Natural killer cell treated with Interleukin-12 subunit alpha and Interleukin-12 subunit beta and Interleukin-15 and Interleukin-18, amount 100 ng/mL, for 72 hours (primary cell): Measurements from ENCODE around the gene TMEM132A. TPM values are rescaled to one million over a fixed set of nuclear protein-coding genes. Genes with fewer than 3 reads are reported as not detected.
A peak's percentile ranks its signal among the peaks of the same experiment; 100 is the strongest.

Experiments
- ATAC-seq, 2 donors: fragments of 150-1000 bp; cut with Tn5 transposase in 1 of 2; sonication (Bioruptor Pico), chemical (Tn5 transposase) in 1 of 2; 2 replicates each; pipeline ENCODE4 v1.10.0; 2021
- DNase-seq: peaks from one replicate; pipeline ENCODE4 v3.0.0; 2022; ENCODE audit warnings: low spot score
- H3K27ac Mint-ChIP-seq, 2 donors: 1 replicate in 1 of 2; 2 replicates in 1 of 2; pipeline ENCODE4 v1.8.0; 2022; ENCODE audit warnings: mixed read lengths in 2 of 2, mild to moderate bottlenecking in 1 of 2, moderate library complexity in 1 of 2
- H3K27me3 Mint-ChIP-seq, 2 donors: 1 replicate in 1 of 2; 2 replicates in 1 of 2; pipeline ENCODE4 v1.8.0; 2022; ENCODE audit warnings: mixed read lengths in 2 of 2
- H3K36me3 Mint-ChIP-seq: one replicate; pipeline ENCODE4 v1.8.0; 2022; ENCODE audit warnings: mixed read lengths
- H3K4me1 Mint-ChIP-seq, 2 donors: 1 replicate in 1 of 2; 2 replicates in 1 of 2; pipeline ENCODE4 v1.8.0; 2022; ENCODE audit warnings: low read depth in 2 of 2, mixed read lengths in 2 of 2, mild to moderate bottlenecking in 1 of 2
- H3K4me3 Mint-ChIP-seq: one replicate; pipeline ENCODE4 v1.8.0; 2022; ENCODE audit warnings: mixed read lengths
- H3K9me3 Mint-ChIP-seq: 2 replicates; pipeline ENCODE4 v1.8.0; 2022; ENCODE audit warnings: mixed read lengths
- total RNA-seq, 2 donors: library from RNA; stranded (reverse); gene quantifications; one replicate each; pipeline ENCODE4 v1.2.3, GENCODE V29; 2022

Gene TMEM132A, protein sequence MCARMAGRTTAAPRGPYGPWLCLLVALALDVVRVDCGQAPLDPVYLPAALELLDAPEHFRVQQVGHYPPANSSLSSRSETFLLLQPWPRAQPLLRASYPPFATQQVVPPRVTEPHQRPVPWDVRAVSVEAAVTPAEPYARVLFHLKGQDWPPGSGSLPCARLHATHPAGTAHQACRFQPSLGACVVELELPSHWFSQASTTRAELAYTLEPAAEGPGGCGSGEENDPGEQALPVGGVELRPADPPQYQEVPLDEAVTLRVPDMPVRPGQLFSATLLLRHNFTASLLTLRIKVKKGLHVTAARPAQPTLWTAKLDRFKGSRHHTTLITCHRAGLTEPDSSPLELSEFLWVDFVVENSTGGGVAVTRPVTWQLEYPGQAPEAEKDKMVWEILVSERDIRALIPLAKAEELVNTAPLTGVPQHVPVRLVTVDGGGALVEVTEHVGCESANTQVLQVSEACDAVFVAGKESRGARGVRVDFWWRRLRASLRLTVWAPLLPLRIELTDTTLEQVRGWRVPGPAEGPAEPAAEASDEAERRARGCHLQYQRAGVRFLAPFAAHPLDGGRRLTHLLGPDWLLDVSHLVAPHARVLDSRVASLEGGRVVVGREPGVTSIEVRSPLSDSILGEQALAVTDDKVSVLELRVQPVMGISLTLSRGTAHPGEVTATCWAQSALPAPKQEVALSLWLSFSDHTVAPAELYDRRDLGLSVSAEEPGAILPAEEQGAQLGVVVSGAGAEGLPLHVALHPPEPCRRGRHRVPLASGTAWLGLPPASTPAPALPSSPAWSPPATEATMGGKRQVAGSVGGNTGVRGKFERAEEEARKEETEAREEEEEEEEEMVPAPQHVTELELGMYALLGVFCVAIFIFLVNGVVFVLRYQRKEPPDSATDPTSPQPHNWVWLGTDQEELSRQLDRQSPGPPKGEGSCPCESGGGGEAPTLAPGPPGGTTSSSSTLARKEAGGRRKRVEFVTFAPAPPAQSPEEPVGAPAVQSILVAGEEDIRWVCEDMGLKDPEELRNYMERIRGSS
- total RNA-seq, result under 1 TPM in 1 of 2 donors, not detected in 1; 0.10 TPM

GRCh38 chr11:60924110-60924905 is at the start of gene TMEM132A:
Gene TMEM132A, plus strand, starts transcription at chr11:60924460. Its CDS starts 174 bp downstream, at chr11:60924634.
- H3K27ac Mint-ChIP-seq, result peak within 1 kb of the TSS in 1 of 2 donors; percentile 65
- H3K4me3 Mint-ChIP-seq, result peak within 1 kb of the TSS; percentile 53
- no peak for ATAC-seq

DNA sequence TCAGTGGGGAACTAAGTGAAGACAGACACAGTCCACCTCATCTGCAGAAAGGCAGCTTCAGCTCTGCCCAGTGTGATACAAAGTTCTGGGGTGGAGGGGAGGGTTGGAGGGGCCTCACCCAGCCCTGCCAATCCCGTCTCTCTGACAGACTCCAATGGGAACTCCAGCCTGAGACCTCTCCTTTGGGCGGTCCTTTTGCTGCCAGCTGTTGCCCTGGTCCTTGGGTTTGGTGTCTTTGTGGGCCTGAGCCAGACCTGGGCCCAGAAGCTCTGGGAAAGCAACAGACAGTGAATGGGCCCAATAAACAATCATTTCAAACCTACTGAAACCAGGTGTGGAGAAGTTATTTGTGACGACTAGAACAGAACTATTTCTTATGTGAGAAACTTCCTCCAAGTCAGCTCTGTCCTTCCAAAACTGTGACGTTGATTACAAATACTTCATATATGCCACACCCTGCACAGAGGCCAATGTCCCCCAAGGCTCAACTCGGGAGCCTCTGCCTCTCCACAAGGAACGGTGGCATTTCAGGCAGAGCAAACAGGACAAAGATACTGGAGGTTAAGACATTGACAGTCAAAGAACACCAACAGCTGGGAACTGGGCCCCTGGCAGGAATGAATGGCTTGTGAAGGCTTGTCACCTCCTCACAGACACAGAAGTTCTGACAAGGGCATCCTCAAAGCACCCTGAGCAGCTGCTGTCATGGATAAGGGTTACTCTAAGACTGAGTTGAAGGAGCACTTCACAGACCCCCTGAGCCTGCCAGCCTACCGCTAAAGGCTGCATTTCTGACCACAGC is 48.7 kb upstream of the TMEM132A start:
- no peaks in the 10 kb centered on the region for H3K36me3 Mint-ChIP-seq

More at GRCh38 chr11:60924110-60924905, at the start of gene TMEM132A:
- DNase-seq, result no peak
- no peaks in the 10 kb centered on the region for H3K9me3 Mint-ChIP-seq
- peaks cover 7% of the 10 kb centered on the region for H3K36me3 Mint-ChIP-seq
- peaks cover 5 to 14% of the 10 kb centered on the region in 2 donors for H3K27me3 Mint-ChIP-seq
- peaks cover 8 to 18% of the 10 kb centered on the region in 2 donors for H3K4me1 Mint-ChIP-seq

DNA sequence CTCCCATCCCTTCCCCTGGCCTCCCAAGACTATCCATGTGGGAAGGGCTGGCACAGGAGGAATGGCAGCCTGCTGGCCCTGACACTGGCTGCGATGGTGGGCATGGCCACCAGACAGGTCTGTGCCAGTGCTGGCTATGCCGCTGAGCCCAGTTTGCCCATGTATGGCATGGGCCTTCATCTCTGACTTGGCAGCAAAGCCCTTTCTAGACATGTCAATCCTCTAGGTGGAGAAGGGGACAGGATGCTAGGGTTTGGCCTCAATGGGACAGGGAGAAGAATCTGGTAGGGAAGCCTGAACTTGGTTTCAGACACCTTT is 48.1 kb upstream of the TMEM132A start:
- Mint-ChIP-seq H3K9me3 (no peaks in the 10 kb centered on the region), H3K4me3 (no peak overlapping the region), H3K36me3 (no peaks in the 10 kb centered on the region), H3K27ac (no peak overlapping the region), H3K4me1 (no peaks in the 10 kb centered on the region), H3K27me3 (no peaks in the 10 kb centered on the region)
- DNase-seq, result no peak
- no peak for ATAC-seq

More for the DNA sequence above, 48.7 kb upstream of the TMEM132A start:
- Mint-ChIP-seq H3K4me3 (no peak overlapping the region), H3K9me3 (no peaks in the 10 kb centered on the region), H3K27ac (no peak overlapping the region), H3K4me1 (no peaks in the 10 kb centered on the region), H3K27me3 (no peaks in the 10 kb centered on the region)
- ATAC-seq (peak in 1 of 2 donors; percentile 4), DNase-seq (no peak)

- Mint-ChIP-seq H3K4me1 (peaks cover 0 to 2% of the 10 kb centered on the region in 2 donors), H3K27ac (no peak overlapping the region), H3K36me3 (peaks cover 13% of the 10 kb centered on the region), H3K9me3 (no peaks in the 10 kb centered on the region), H3K27me3 (no peaks in the 10 kb centered on the region), H3K4me3 (no peak overlapping the region)
- ATAC-seq, result no peak
- no peak for DNase-seq
These were observed 45.8 kb upstream of the TMEM132A start for GRCh38 chr11:60878245-60879101.

GRCh38 chr11:60879104-60879503 is 45.2 kb upstream of the TMEM132A start:
- no peak for ATAC-seq
- H3K9me3 Mint-ChIP-seq, result no peaks in the 10 kb centered on the region
- DNase-seq, result no peak
- H3K4me3 Mint-ChIP-seq, result no peak overlapping the region
- H3K4me1 Mint-ChIP-seq, result peaks cover 0 to 4% of the 10 kb centered on the region in 2 donors
- peaks cover 17% of the 10 kb centered on the region for H3K36me3 Mint-ChIP-seq
- no peaks in the 10 kb centered on the region for H3K27me3 Mint-ChIP-seq
- H3K27ac Mint-ChIP-seq, result no peak overlapping the region

DNA sequence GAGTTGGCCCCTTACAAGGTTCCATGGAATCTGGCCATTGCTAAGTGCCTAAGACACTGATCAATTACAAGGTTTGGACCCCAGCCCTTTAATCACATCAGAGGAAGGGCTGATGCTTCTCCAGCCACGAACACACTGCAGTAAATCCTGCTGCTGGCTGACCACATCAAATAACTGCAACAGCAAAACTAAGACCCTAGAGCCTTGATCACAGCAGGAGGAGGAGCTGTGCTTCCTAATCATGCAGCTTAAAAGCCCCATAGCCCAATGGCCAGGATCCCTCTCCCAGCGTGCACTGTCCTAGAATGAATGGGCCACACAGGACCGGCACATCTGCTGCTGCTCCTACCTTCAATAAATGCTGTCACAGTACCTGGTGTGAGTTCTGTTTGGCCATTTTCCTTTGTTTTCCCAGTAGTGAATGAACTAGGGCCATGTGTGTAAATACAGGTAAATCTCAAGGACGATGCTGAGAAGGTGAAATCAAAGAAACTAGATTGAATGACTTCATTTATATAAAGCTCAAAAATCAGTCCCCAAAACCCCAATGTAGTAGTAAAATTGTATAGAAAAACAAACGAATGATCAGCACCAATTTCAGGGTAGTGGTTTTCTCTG is 44.2 kb upstream of the TMEM132A start:
- H3K4me1 Mint-ChIP-seq, result peaks cover 0 to 4% of the 10 kb centered on the region in 2 donors
- ATAC-seq (no peak), DNase-seq (no peak)
- H3K27me3 Mint-ChIP-seq, result no peaks in the 10 kb centered on the region
- H3K27ac Mint-ChIP-seq, result no peak overlapping the region
- H3K9me3 Mint-ChIP-seq, result no peaks in the 10 kb centered on the region
- H3K36me3 Mint-ChIP-seq, result peaks cover 17% of the 10 kb centered on the region
- H3K4me3 Mint-ChIP-seq, result no peak overlapping the region

DNA sequence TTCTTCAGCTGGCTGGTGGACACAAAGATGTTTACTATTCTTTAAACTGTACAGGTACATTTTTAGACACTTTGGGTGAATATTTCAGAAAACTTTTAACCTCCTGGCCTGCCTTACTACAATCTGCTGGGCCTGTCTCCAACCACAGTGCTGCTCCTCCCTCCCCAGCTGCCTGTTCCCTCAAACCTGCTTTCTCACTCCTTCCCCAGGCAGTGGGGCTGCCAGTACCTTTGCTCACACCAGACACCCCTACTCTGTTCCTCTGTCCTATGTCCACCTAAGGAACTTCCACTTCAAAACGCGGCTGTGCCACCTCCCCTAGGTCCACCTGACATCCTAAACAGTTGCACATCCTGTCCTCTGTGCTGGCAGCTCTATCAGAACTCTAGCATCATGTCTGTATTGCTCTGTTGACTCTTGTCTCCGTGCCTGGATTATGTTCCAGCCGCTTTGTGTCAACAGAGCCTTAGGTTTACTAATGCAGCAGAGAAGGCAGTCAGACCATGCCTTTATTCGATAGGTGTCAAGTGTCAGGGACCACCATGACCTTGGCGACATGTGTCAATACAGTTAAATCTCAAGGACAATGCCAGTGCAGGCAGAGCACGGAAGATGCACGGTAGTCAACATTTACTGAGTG is 43.5 kb upstream of the TMEM132A start:
- ATAC-seq (no peak), DNase-seq (no peak)
- Mint-ChIP-seq H3K4me3 (no peak overlapping the region), H3K27ac (no peak overlapping the region), H3K9me3 (no peaks in the 10 kb centered on the region), H3K36me3 (peaks cover 17% of the 10 kb centered on the region), H3K27me3 (no peaks in the 10 kb centered on the region), H3K4me1 (peaks cover 0 to 4% of the 10 kb centered on the region in 2 donors)

DNA sequence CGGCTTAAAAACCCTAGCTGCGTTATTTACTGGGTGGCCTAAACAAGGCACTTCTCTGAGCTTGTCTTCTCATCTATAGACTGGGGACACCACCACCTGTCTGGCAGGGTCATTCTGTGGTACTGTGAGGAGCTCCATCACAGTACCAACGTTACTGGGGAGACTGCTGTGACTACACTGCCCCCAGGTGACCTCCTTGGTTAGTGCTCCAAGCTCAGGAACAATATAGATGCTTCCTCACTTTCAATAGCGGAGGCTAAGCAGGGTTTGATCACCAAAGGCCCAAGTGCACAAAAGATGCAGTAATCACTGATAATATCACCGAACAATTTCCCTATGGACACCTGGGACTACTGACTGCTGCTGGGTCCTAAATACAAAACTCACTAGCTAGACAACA is 36.7 kb upstream of the TMEM132A start:
- peak; percentile 57 to 64 for ATAC-seq
- Mint-ChIP-seq H3K9me3 (no peaks in the 10 kb centered on the region), H3K27ac (no peak overlapping the region), H3K4me3 (no peak overlapping the region), H3K4me1 (peaks cover 9 to 10% of the 10 kb centered on the region in 2 donors), H3K27me3 (no peaks in the 10 kb centered on the region), H3K36me3 (peaks cover 22% of the 10 kb centered on the region)
- DNase-seq, result no peak

DNA sequence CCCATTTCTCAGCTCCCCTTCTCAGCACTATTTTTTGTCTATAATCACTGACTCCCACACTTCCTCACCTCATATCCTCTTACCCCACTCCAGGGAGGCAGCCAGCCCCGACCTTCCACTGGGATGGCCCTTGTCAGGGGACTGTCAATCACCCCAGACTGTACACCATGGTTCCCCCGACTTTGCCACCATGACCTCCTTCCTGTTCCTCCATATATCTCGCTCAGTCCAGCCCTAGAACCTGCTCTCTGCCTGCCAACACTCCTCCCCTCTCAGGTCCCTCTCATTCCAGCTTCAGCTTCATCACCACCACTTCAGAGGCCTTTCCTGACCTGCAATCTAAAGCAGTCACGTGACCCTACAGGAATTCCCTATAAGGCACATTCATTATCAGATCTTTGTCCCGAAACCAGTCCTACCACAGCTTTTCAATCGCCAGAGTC is 34.4 kb upstream of the TMEM132A start:
- Mint-ChIP-seq H3K4me3 (no peak overlapping the region), H3K27ac (no peak overlapping the region), H3K9me3 (no peaks in the 10 kb centered on the region), H3K4me1 (peaks cover 6 to 10% of the 10 kb centered on the region in 2 donors), H3K27me3 (no peaks in the 10 kb centered on the region), H3K36me3 (peaks cover 17% of the 10 kb centered on the region)
- ATAC-seq (no peak), DNase-seq (no peak)

DNA sequence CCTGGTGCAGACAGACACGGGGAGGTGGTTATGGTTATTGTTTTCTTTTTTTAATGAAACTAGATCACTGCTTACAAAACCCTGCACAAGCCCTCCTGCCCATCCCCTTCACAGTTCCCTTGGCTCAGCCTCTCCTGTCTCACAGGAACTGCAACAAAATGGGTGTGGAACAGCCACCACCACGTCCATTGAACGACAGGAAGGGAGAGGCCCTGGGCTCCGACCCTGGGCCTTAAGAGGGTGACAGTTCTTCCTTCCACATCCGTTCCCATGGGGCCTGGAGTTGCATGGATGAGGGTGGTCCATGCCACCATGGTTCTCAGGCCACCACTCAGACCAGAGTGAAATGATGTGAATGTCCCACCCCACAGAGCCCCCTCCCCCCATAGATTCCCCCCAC is 33.6 kb upstream of the TMEM132A start:
- Mint-ChIP-seq H3K9me3 (no peaks in the 10 kb centered on the region), H3K4me3 (no peak overlapping the region), H3K4me1 (peaks cover 6 to 10% of the 10 kb centered on the region in 2 donors), H3K36me3 (peaks cover 23% of the 10 kb centered on the region), H3K27me3 (no peaks in the 10 kb centered on the region), H3K27ac (no peak overlapping the region)
- no peak for ATAC-seq
- DNase-seq, result no peak

- H3K27me3 Mint-ChIP-seq, result no peaks in the 10 kb centered on the region
- no peak for ATAC-seq
- H3K36me3 Mint-ChIP-seq, result peaks cover 26% of the 10 kb centered on the region
- peaks cover 6 to 10% of the 10 kb centered on the region in 2 donors for H3K4me1 Mint-ChIP-seq
- H3K9me3 Mint-ChIP-seq, result no peaks in the 10 kb centered on the region
- H3K4me3 Mint-ChIP-seq, result no peak overlapping the region
- no peak for DNase-seq
- H3K27ac Mint-ChIP-seq, result peak overlapping the region in 1 of 2 donors; percentile 33
These were observed 33.0 kb upstream of the TMEM132A start for GRCh38 chr11:60891103-60891741.
